Fibroblast of pulmonary artery (primary cell): ENCODE data around the gene PRAMEF14.
"Not testable (repeated sequence)": the region's sequence is repeated elsewhere in the genome, so short reads cannot be mapped to it uniquely, and the experiment has no call there.

Source experiments
- DNase-seq: peaks from one replicate; pipeline ENCODE4 v3.0.0-alpha.2; 2010; ENCODE audit warnings: low read depth
- H3K4me3 ChIP-seq: replicated peaks from 2 replicates; pipeline ENCODE4 v1.5.1; 2011; ENCODE audit warnings: low read depth, mild to moderate bottlenecking, control low read depth, low read length, moderate library complexity

PRAMEF14 gene

GRCh38 chr1:13297216-13297931, 49.6 kb downstream of the PRAMEF14 start:
- H3K4me3 ChIP-seq, DNase-seq: not testable (repeated sequence)
